GM12878 (cell line): ENCODE measurements around the gene ASB8. TPM values are rescaled to one million over a fixed set of nuclear protein-coding genes. Genes with fewer than 3 reads are reported as not detected.

Experiments
- BCL11A ChIP-seq: IDR thresholded peaks from 2 replicates; pipeline ENCODE4 v1.6.1; 2011; ENCODE audit warnings: low read depth, low read length
- IKZF2 ChIP-seq, 2 experiments: fragments of 450-650 bp; IDR thresholded peaks; 2 replicates each; pipeline ENCODE4 v1.6.1; 2017; ENCODE audit warnings: mild to moderate bottlenecking in 2 of 2, moderate library complexity in 2 of 2
- ZNF207 ChIP-seq: fragments of 450-650 bp; IDR thresholded peaks from 2 replicates; pipeline ENCODE4 v1.6.1; 2014; ENCODE audit warnings: antibody characterized with exemption, mild to moderate bottlenecking, borderline replicate concordance
- polyA plus RNA-seq, 11 experiments: library from polyadenylated mRNA; depleted of rRNA in 4 of 11; unstranded in 6 of 11; stranded (reverse) in 5 of 11; fragments of >200 nt; fragmentation: Nextera tagmentation in 4 of 11; fragmentation: Illumina TruSeq in 1 of 11; extraction: Ambion mirVana in 4 of 11; extraction: Trizol in 1 of 11; gene quantifications; 1 replicate in 1 of 11; 2 replicates in 10 of 11; pipeline versions ENCODE4 v1.2.1 to v1.2.3, GENCODE V29; 2011 to 2016; ENCODE audit warnings: inconsistent platforms in 2 of 11, missing spikeins in 2 of 11, low read depth in 1 of 11
- total RNA-seq, 4 experiments: library from RNA; depleted of rRNA in 3 of 4; stranded (reverse); fragments of >200 nt in 3 of 4; fragmentation: Illumina TruSeq in 1 of 4; extraction: Trizol in 1 of 4; gene quantifications; 2 replicates each; pipeline versions ENCODE4 v1.2.1 to v1.2.3, GENCODE V29; 2013 to 2021
- TF ChIP-seq, protein P1 (sequence below): fragments of 450-650 bp; IDR thresholded peaks from 2 replicates; pipeline ENCODE4 v1.6.1; 2017; ENCODE audit warnings: mild to moderate bottlenecking, moderate library complexity
- TF ChIP-seq, protein P2 (sequence below): fragments of 450-650 bp; IDR thresholded peaks from 2 replicates; pipeline ENCODE4 v1.6.1; 2016; ENCODE audit warnings: mild to moderate bottlenecking, moderate library complexity, borderline replicate concordance

The ASB8 gene
- total and polyA plus RNA-seq, 10 of the 15 experiments (the other 5 are each of a cell fraction or from before 2014, with no cell fraction given), result 23.7 to 48.0 (median 29.1) TPM

DNA sequence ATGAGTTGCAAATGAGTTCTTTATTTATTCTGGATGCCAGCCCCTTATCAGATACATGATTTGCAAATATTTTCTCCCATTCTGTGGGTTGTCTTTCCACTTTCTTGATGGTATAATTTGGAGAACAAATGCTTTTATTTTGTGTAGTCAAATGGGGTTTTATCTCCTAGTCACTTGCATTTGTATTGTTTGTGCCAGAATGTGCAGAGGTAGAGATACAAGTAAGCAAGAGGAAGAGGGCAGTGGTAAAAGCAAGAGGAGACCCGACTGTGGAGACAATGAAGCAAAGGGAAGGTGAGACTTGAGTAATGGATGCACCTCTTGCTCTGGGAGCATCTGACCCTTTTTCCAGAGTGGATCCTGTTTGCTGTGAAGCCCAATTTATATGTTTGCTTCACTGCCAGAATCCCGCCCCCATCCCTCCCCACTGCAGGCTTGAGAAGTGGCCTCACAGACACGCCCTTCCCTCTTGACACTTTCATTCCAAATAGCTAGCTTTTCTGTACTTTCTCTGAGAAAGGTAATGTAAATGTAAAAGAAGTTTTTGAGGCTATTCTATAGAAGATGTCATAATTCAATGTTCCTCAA is 38.9 kb downstream of the ASB8 start (continued):
- TF ChIP-seq, protein P1, sequence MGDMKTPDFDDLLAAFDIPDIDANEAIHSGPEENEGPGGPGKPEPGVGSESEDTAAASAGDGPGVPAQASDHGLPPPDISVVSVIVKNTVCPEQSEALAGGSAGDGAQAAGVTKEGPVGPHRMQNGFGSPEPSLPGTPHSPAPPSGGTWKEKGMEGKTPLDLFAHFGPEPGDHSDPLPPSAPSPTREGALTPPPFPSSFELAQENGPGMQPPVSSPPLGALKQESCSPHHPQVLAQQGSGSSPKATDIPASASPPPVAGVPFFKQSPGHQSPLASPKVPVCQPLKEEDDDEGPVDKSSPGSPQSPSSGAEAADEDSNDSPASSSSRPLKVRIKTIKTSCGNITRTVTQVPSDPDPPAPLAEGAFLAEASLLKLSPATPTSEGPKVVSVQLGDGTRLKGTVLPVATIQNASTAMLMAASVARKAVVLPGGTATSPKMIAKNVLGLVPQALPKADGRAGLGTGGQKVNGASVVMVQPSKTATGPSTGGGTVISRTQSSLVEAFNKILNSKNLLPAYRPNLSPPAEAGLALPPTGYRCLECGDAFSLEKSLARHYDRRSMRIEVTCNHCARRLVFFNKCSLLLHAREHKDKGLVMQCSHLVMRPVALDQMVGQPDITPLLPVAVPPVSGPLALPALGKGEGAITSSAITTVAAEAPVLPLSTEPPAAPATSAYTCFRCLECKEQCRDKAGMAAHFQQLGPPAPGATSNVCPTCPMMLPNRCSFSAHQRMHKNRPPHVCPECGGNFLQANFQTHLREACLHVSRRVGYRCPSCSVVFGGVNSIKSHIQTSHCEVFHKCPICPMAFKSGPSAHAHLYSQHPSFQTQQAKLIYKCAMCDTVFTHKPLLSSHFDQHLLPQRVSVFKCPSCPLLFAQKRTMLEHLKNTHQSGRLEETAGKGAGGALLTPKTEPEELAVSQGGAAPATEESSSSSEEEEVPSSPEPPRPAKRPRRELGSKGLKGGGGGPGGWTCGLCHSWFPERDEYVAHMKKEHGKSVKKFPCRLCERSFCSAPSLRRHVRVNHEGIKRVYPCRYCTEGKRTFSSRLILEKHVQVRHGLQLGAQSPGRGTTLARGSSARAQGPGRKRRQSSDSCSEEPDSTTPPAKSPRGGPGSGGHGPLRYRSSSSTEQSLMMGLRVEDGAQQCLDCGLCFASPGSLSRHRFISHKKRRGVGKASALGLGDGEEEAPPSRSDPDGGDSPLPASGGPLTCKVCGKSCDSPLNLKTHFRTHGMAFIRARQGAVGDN, result no peak
- TF ChIP-seq BCL11A (no peak), ZNF207 (no peak), IKZF2 (IDR thresholded peaks at IDR 0.05) (no peak)
- TF ChIP-seq, protein P2, sequence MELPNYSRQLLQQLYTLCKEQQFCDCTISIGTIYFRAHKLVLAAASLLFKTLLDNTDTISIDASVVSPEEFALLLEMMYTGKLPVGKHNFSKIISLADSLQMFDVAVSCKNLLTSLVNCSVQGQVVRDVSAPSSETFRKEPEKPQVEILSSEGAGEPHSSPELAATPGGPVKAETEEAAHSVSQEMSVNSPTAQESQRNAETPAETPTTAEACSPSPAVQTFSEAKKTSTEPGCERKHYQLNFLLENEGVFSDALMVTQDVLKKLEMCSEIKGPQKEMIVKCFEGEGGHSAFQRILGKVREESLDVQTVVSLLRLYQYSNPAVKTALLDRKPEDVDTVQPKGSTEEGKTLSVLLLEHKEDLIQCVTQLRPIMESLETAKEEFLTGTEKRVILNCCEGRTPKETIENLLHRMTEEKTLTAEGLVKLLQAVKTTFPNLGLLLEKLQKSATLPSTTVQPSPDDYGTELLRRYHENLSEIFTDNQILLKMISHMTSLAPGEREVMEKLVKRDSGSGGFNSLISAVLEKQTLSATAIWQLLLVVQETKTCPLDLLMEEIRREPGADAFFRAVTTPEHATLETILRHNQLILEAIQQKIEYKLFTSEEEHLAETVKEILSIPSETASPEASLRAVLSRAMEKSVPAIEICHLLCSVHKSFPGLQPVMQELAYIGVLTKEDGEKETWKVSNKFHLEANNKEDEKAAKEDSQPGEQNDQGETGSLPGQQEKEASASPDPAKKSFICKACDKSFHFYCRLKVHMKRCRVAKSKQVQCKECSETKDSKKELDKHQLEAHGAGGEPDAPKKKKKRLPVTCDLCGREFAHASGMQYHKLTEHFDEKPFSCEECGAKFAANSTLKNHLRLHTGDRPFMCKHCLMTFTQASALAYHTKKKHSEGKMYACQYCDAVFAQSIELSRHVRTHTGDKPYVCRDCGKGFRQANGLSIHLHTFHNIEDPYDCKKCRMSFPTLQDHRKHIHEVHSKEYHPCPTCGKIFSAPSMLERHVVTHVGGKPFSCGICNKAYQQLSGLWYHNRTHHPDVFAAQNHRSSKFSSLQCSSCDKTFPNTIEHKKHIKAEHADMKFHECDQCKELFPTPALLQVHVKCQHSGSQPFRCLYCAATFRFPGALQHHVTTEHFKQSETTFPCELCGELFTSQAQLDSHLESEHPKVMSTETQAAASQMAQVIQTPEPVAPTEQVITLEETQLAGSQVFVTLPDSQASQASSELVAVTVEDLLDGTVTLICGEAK, result no peak
